GM18511 (cell line): ENCODE results near the gene RASGRP2.

Experiments
- ATAC-seq: cut with Tn5 transposase; IDR thresholded peaks from one replicate; pipeline ENCODE4 v1.9.1; 2021; ENCODE audit warnings: mild to moderate bottlenecking, moderate library complexity; ENCODE audit not compliant: unreplicated experiment

RASGRP2 gene

DNA sequence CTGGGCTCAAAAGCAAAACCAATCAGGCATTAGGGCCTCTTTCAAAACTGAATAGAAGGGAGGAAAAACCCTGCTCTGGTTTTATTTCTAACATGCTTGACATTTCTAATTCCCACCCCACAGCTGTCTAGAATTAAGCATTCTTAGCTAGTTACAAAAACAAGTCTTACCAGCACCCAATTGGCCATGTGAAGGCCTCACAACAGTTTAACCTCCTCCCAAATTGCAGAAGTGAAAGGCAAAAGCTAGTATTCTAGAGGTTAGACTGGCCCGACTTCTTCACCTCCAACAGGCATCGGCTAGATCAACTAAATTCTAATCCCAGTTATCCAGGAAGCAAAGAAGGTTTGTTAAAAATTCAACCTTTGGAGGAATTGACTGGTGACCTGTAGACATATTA, 27.9 kb upstream of the RASGRP2 start:
- ATAC-seq = no peak

DNA sequence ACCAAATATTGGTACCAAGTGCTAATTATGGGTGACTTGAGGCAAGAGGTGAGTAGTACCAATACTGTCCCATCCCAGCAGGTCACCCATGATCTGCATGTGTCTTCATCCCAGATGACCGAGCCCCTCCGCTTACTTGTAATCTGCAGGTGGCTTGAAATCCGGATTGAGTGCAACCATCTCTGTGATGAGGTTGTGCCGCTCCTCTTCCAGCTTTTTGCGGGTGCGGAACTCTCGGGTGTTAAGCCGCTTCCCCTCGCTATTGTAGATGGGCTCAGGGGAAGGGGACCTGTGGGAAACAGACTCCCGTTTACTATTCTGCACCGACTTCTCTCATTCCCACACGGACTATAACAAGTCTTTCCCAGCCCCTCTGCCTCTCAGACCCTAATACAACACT, 26.2 kb upstream of the RASGRP2 start:
- no peak for ATAC-seq

DNA sequence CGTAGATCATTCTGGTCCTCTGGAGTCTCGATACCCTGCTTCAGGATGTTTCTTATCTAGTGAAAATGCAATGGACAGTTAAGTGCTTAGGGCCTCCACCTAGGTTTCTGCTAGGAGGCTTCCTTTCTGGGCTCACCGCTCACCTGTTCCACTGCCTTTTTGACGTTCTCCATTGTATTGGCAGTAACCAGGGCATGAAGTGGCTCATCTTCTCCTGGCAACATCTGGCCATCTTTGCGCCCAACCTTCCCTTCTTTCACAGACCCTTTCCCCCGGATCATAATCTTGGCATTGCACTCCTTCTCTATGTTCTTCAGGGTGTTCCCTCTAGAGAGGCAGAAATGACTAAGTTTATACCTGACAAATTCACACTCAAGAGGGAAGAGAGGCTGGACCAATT, 25.3 kb upstream of the RASGRP2 start:
- no peak for ATAC-seq

DNA sequence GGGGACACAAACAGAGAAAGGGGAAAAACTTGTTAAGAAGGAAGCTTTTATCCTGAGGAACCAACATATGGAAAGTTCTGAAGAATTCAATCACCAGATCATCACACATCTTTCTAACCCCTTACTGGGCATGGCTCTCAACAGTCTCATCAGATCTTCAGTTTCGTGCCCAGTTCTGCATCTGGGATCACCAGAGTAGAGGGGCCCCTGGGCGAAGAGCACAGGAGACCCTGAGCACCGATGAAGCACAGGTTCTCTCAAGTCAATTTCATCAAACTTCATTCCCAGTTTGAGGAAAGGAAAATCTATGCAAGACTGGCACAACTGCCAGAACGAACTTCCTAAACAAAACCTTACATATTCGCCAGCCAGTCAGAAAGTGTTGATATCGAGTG, 24.4 kb upstream of the RASGRP2 start:
- no peak for ATAC-seq

DNA sequence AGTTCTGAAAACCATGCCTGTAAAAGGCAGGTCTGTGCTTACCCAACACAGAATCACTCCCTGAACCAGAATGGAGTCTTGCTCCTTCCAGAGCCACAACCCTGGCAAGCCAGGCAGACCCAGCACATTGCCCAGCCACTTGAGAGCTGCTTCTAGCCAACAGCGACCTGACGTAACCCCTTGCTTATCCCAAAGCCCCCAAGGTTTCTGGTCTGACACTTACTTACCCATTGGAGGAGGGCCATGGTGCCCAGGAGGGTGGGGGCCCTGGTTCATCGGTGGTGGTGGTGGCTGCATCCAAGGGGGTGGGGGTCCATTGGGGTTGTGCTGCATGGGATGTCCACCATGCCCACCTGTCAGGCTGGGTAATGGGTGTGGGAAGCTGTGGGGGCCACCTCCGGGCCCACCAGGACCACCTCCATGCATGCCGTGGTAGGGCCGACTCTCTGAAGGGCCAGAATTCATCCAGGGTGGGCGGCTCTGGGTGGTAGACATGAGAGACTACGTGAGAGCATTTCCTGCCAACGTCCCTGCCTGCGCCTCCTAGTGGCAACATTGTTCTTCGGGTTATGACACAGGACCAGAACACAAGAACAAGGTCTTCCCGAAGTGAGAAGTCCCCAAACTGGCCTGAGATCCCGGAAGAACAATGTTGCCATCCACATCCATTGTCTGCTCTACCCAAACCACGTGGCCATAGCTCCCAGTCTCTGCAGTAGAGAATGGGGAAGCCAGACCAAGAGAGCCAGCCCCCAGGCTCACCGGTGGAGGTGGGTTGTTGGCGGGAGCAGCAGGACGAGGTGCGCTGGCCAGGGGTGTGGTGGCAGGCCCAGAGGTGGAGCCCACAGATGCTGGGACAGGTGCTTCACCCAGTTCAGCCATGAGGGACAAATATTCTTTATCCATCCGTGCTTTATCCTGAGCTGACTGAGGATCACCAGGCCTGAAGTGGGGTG, 23.7 kb upstream of the RASGRP2 start:
- ATAC-seq = no peak

DNA sequence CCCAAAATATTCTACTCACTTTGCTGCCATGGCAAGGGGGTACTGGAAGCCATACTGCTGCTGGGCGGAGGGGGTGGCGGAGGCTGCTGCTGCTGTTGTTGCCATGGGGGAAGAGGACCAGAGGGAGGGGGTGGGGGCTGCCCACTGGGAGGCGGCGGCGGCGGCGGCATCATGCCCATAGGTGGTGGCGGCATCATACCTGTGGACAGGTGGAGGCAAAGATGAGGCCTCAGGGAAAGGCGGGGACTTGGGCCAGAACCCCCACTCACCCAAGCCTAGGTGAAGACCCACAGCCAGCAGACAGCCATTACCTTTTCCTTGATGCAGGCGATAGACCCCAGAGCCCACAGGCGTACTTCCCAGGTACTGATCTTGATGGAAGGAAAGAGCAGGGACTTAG, 22.9 kb upstream of the RASGRP2 start:
- no peak for ATAC-seq

DNA sequence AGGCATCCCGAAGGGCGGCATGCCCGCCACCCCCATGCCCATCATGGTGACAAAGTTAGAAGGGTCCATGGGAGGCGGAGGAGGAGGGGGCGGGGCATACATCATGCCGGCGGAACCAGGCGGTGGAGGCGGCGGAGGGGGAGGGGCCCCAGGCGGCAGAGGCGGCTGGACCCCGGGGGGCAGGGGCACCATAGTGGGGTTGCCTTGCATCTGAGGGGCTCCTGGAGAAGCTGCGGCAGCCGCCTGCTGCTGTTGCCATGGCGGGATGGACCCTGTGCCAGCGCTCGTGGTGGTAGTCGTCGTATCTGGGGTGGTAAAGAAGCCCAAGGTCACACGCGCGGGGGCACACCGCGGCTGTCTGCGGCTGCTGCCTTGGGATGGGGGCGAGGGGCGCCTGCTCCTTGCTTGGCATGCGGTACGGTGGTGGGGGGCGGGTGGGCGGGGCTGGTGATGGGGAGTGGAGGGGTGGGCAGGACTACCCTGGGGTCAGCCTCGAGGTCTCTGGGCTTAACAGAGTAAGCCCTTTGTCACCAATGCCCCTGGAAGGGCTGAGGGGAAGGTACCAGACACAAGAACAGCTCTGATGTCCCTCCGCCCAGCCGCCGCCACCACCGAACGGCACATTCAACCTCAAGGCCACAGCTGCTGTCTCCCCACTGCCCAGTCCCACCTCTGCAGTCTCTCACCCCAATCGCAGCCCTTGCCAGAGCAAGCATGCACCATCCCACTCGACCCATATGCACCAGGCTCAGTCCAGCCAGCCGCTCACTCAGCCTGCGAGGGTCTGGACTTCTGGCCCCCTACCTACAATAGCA, 22.1 kb upstream of the RASGRP2 start:
- ATAC-seq = no peak

DNA sequence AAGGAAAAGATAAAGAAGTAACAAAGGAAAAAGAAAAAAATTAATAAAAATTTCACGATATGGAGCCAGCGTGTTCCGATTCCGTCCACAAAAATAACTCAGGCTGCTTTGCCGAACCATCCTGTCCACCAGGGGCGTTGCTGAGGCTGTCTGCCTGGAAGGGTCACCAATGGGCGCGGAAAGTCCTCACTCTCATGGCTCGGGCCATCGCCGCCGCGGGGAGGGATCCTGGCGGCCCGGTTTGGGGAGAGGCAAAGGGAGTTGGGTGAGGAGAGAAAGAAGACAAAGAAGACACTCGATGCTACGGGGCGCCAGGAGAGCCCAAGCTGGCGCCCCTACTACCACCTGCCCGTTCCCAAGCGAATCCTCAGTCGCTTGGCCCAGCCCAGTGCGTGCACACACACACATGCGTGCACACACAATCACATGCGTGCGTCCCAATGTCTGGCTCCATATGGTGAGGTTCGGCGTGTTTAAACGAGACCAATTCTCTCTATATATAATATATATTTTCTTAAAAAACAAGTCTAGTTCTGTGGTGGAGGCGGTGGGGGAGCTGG, 21.4 kb upstream of the RASGRP2 start:
- no peak for ATAC-seq

DNA sequence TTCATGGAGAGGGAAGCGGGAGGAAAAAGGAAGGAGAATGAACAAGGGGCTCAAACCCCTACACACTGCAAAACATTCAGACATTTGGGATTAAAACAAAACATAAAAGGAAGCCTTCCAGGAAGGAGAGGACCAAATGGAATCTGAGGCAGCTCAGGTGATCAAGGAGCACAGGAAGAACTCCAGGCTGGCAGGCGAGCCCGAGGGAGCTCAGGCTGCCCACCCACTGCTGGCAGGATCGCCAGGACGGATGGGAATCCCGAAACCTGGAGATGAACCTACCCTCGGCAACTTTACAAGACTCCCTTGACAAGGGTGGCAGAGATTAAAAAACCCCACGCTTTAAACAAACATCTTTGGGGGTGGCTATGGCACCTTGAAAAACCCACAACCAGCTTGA, 20.8 kb upstream of the RASGRP2 start:
- ATAC-seq = no peak

DNA sequence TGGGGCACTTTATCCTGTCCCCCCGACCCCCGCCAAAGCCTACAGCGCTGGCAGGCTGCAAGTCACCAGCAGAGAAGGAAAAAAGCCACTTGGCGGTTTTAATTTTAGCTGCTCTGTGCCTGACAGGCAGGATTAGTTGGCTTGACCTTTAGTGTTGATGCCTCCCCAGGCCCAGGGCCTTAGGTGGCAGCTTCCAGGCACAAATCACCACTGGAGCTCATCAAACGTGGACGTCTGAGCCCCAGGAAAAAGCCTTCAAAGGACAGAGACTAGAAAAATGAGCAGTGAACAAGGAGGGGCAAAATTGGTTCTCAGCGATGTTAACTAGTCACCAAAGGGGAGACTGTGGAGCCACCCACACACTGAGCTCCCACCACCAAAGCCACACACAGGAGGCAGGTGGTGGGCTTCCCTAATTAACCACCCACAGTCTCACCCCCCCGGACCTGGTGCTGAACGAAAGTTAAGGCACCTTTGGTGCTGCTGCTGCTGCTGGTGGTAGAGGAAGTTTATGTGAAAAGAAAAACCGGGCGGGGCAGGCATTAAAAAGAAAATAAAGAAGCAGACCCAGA, 20.2 kb upstream of the RASGRP2 start:
- ATAC-seq = no peak

DNA sequence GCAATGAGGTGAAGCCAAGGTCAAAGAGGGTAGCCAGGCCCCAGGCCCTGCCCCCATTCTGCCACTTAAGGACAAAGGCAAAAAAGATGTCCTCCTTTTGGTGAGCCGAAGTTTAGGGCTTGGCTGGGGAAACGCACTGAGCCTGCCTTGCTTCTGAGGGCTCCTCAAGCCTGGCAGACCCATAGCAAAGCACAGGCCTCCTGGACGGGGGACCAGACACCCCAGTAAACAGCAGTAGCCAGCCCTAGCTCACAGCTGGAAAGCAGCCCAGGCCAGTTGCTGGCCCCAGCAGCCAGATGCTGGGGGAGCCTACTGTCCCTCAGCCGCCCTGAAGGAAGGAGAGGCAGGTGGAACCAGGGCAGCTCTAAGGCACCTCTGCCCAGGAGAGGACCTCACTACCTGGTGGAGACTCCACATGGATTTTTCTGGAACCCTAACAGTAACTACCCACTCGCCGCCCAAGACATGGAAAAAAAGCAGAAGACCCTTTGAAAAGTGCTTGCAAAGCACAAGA, 19.6 kb upstream of the RASGRP2 start:
- ATAC-seq = no peak

DNA sequence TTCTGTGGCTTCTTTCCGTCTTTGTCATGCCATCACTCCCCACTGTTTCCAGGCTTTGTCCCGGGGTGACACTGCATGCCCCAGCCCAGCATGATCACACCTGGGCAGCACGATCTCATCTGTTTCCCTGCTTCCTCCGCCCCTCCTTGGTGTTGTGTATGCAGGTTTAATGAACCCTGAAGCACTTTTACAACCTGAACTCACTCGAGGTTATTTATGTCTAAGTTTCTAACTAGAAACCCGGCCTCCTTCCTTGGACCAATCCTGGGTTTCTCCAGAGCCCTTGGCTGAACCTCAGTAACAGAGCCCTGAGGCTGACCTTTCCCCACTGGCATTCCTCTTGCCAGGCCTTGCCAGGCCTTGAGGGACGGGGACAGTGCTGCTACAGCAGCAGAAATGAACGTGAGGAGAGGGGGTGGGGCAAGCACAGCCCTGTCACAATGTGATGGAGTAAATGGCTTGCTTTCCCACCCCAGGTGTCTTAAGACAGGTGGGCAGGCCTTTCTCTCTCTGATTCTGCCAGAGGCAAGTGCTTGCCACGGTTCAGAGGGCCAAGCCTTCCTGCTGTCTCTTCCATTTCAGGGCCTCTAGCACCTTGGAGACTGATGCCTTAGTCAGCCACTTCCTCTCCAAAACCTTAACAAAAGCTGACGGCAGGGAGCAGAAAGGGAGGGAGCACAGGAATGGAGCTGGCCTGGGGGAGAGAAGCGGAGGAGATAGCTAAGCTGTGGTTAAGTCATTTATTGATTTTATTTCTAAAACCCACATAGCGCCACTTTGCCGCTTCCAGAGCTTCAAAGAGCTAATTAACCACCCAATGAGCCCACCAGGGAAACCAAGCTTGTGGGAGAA, 19.0 kb upstream of the RASGRP2 start:
- ATAC-seq = no peak

DNA sequence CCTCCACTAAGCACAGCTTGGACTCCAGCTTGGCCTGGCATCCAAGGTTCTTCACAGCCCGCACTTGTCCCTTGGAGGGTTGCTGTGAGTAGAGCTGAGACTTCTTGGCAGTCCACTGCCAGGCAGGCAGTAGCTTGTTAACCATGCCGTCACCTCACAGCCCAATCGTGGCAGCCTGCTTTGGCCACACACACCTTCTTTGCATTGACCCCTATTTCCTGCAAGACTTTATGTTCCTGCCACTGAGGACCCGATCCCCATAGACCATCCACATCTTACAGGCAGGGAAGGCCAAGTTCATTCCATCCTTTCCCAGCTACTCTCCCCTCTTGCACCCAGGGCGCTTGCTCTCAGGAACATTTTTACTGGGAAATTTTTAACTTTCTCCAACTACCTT, 18.3 kb upstream of the RASGRP2 start:
- ATAC-seq = no peak

DNA sequence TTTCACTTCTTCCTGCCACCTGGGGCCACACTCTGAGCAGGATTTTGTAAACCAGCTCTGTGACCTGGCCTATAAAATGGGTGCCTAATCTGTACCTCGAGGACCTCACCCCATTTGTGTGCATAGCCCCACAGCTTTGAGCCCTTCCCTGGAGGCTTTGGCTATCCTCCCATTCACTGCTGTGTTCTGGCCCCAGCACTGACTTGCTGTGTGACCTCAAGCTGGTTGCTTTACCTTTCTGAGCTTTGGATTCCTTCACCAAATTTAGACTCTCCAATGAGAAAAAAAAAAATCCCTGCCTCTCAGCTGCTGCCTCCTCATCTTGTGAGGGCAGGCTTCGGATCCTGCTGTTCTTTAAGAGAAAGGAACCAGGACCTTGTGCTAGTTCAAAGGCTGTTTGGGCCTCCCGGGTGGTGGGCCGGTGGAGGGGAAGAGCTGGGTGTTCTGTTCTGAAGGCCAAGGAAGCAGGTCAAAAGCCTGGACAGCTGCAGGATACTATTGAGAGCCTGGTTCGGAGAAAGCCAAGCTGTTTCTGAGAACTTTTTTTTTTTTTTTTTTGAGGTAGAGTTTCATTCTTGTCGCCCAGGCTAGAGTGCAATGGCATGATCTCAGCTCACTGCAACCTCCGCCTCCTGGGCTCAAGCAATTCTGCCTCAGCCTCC, 16.9 kb upstream of the RASGRP2 start:
- ATAC-seq = no peak

DNA sequence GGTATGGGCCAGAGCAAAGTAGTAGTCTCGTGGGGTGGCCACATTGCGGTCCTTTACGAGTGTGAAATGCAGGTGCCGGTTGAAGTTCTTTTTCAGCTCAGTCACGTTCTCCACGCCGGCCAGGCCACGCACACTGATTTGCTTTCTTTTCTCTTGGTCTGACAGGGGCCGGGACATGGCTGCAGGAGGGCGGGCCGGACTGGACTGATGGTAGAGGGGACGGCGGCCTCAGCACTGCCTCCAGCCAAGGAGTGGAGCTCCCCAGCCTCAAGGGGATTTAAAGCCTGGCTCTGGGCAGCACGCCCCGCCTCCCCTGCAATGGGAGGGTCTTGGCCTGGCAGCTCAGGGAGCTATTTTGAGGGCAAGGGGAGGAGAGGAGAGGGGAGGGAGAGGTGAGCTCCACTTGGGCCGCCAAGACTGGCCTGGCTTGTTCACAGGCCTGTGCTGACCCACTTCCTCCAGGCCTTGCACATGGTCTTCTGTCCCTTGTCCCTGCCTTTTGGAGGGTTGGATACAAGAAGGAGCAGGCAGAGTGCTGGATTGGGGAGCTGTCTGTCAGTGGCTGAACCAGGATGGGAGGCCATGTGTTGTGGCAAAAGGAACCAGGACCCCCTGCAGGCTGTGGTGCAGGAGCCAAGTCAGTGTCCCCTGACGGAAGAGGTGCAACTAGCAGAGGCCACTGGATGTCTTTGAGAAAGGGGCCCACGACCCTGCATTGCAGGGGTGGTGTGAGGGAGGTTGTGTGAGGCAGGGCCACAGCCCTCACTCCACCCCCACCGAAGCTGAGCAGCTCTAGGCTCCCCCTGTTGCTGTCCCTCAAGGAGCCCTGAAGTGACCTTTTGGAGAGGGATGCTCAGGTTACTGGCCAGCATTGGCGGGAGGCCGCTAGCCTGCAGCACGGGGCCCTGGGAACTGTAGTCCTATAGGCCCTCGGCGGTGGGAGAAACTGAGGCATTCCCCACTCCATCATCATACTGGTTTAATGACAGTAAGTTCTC, 16.1 kb upstream of the RASGRP2 start, which contains the start of gene PYGM:
TSS of gene PYGM (minus strand) at position 253 of the 998 bp plus-strand sequence. CDS start at position 177, 76 bp downstream.
- ATAC-seq = no peak

DNA sequence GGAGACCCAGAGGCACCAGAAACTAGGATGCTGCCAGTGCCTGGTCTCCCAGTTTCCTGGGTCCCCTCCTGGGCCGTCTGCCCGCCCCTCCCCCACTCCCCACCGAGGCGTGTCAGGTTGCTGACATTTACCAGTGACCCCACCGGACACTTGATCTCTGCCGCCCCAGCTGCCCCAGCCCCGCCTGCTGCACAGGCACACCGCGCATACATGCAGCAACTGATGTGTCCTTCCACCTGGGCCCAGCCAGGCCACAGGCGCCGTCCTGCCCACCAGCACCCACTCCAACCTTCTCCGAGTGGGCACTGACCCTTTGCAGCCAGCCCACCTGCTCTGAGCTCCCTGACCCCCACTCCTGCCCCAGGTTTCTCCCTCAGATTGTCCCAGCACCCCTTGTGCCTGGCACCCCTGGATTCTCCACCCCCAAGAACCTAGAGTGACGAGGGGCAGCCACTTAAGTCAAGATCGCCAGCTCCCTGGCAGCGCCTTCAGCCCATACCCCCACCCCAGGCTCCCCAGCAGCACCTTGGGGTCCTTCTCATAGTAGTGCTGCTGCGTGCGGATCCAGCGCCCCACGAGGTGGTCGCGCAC, 15.3 kb upstream of the RASGRP2 start:
- ATAC-seq = no peak

DNA sequence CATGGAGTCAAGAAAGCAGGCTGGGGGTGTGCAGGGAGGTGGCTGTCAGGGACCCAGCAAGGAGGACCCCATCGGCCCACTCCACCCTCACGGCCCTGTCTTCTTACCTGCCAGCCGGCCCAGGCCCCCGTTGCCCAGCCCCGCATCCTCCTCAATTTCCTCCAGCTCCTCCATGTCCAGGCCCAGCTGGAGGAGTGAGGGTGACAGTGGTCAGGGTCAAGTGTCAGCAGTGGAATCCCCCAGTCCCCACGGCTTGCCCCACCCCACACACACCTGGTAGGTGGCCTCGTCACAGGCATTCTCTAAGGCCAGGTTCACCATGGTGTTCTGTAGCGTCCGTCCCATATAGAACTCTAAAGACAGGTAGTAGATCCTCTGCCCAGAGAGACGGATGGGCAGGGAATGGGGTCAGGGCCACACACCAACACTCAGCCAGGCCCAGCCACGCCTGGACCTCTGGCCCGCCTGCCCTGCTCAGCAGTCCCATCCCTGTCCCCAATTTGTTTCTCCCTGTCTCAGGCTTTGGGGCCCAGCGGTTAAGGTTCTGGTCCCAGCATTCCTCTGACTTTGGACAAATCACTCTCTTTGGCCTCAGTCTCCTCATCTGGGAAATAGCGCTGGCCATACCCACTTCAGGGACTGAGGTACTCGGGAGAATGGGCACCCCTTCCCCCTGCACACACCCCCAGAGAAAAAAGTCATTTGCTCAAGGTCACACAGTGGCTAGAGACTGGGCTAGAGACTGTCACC, 14.6 kb upstream of the RASGRP2 start:
- ATAC-seq = no peak
